K562 (cell line): ENCODE results near the gene ATF6B. TPM values are rescaled to one million over a fixed set of nuclear protein-coding genes. Genes with fewer than 3 reads are reported as not detected.

Source experiments
- CBFA2T3 ChIP-seq: fragments of 450-650 bp; IDR thresholded peaks from 2 replicates; pipeline ENCODE4 v1.6.1; 2017
- CBX1 ChIP-seq: sonication (generic); IDR thresholded peaks from 2 replicates; pipeline ENCODE4 v1.6.1; 2016; ENCODE audit warnings: antibody characterized with exemption, low read depth, mild to moderate bottlenecking
- EGR1 ChIP-seq: fragments of 450-650 bp; conservative IDR thresholded peaks from 2 replicates; pipeline ENCODE4 v1.6.1; 2017; ENCODE audit warnings: mild to moderate bottlenecking
- GABPB1 ChIP-seq: sonication (generic); formaldehyde crosslinking; IDR thresholded peaks from 2 replicates; pipeline ENCODE4 v1.8.0; 2022; ENCODE audit warnings: mild to moderate bottlenecking, missing genetic modification reagents
- HMGN3 ChIP-seq: IDR thresholded peaks from 2 replicates; pipeline ENCODE4 v1.6.1; 2011; ENCODE audit warnings: borderline replicate concordance, low read depth, mild to moderate bottlenecking, mixed read lengths, low read length; ENCODE audit not compliant: insufficient read length; ENCODE audit errors: extremely low read depth
- KDM1A ChIP-seq, 2 experiments: fragments of 450-650 bp; IDR thresholded peaks; 2 replicates each; pipeline ENCODE4 v1.6.1; 2016; ENCODE audit warnings: mild to moderate bottlenecking in 2 of 2
- MCM2 ChIP-seq: fragments of 450-650 bp; IDR thresholded peaks from 2 replicates; pipeline ENCODE4 v1.6.1; 2017; ENCODE audit warnings: low read depth, mild to moderate bottlenecking
- NELFE ChIP-seq: IDR thresholded peaks from 2 replicates; pipeline ENCODE4 v1.6.1; 2011; ENCODE audit warnings: mild to moderate bottlenecking; ENCODE audit not compliant: insufficient read depth, insufficient read length
- POLR2AphosphoS5 ChIP-seq: IDR thresholded peaks from 2 replicates; pipeline ENCODE4 v1.6.1; 2011; ENCODE audit warnings: mild to moderate bottlenecking, low read depth, low read length, moderate library complexity; ENCODE audit not compliant: control insufficient read depth, insufficient read depth
- PPARD ChIP-seq: fragments of 250-450 bp; sonication (Bioruptor Pico); IDR thresholded peaks from 2 replicates; pipeline ENCODE4 v1.8.0; 2022; ENCODE audit warnings: inconsistent platforms, mild to moderate bottlenecking, moderate library complexity
- RCOR1 ChIP-seq, 2 experiments: IDR thresholded peaks; 2 replicates each; pipeline ENCODE4 v1.6.1; 2012; ENCODE audit warnings: low read depth in 2 of 2, low read length in 2 of 2, borderline replicate concordance in 1 of 2, improper control_type of control experiment in 1 of 2
- SETDB1 ChIP-seq: IDR thresholded peaks from one replicate; pipeline ENCODE4 v1.6.1; 2012; ENCODE audit warnings: low read length, control low read depth, inconsistent platforms
- TAL1 ChIP-seq: fragments of 450-650 bp; IDR thresholded peaks from 2 replicates; pipeline ENCODE4 v1.6.1; 2016; ENCODE audit warnings: mild to moderate bottlenecking
- ZNF134 ChIP-seq: fragments of 250-450 bp; sonication (Bioruptor Pico); conservative IDR thresholded peaks from 2 replicates; pipeline ENCODE4 v1.4.0; 2020
- ZNF316 ChIP-seq: fragments of 450-650 bp; IDR thresholded peaks from 2 replicates; pipeline ENCODE4 v1.6.1; 2016
- ZNF561 ChIP-seq: fragments of 450-650 bp; formaldehyde crosslinking; conservative IDR thresholded peaks from 2 replicates; pipeline ENCODE4 v1.4.0; 2020; ENCODE audit warnings: mild to moderate bottlenecking, moderate library complexity
- ZSCAN29 ChIP-seq: fragments of 450-650 bp; IDR thresholded peaks from 2 replicates; pipeline ENCODE4 v1.6.1; 2017
- polyA plus RNA-seq, 8 experiments: library from polyadenylated mRNA; depleted of rRNA in 4 of 8; stranded (reverse) in 5 of 8; unstranded in 3 of 8; fragments of >200 nt; fragmentation: Nextera tagmentation in 2 of 8; fragmentation: Illumina TruSeq in 1 of 8; extraction: Ambion mirVana in 2 of 8; extraction: Trizol in 1 of 8; gene quantifications; 2 replicates each; pipeline versions ENCODE4 v1.2.1 to v1.2.3, GENCODE V29; 2011 to 2014; ENCODE audit warnings: inconsistent platforms in 1 of 8, missing spikeins in 1 of 8
- total RNA-seq, 7 experiments: library from RNA; depleted of rRNA in 6 of 7; stranded (reverse); fragments of >200 nt in 6 of 7; fragmentation: Illumina TruSeq in 2 of 7; extraction: Trizol in 2 of 7; gene quantifications; 2 replicates each; pipeline versions ENCODE4 v1.2.1 to v1.2.3, GENCODE V29; 2011 to 2021; ENCODE audit warnings: low replicate concordance in 1 of 7
- TF ChIP-seq, protein P1 (sequence below), 2 experiments: fragments of 450-650 bp; formaldehyde crosslinking in 1 of 2; IDR thresholded peaks; 2 replicates each; pipeline versions ENCODE4 v1.4.0 to v1.6.1; 2014 to 2020; ENCODE audit warnings: mild to moderate bottlenecking in 2 of 2, borderline replicate concordance in 1 of 2, low read depth in 1 of 2
- TF ChIP-seq, protein P2 (sequence below): fragments of 250-450 bp; sonication (Bioruptor Pico); IDR thresholded peaks from 2 replicates; pipeline ENCODE4 v1.8.0; 2021; ENCODE audit warnings: borderline replicate concordance, mild to moderate bottlenecking, moderate library complexity; ENCODE audit not compliant: poor library complexity, severe bottlenecking

The ATF6B gene
- total and polyA plus RNA-seq, 9 of the 15 experiments (the other 6 are each of a cell fraction or from before 2014, with no cell fraction given), result 20.7 to 131 (median 31.7) TPM

DNA sequence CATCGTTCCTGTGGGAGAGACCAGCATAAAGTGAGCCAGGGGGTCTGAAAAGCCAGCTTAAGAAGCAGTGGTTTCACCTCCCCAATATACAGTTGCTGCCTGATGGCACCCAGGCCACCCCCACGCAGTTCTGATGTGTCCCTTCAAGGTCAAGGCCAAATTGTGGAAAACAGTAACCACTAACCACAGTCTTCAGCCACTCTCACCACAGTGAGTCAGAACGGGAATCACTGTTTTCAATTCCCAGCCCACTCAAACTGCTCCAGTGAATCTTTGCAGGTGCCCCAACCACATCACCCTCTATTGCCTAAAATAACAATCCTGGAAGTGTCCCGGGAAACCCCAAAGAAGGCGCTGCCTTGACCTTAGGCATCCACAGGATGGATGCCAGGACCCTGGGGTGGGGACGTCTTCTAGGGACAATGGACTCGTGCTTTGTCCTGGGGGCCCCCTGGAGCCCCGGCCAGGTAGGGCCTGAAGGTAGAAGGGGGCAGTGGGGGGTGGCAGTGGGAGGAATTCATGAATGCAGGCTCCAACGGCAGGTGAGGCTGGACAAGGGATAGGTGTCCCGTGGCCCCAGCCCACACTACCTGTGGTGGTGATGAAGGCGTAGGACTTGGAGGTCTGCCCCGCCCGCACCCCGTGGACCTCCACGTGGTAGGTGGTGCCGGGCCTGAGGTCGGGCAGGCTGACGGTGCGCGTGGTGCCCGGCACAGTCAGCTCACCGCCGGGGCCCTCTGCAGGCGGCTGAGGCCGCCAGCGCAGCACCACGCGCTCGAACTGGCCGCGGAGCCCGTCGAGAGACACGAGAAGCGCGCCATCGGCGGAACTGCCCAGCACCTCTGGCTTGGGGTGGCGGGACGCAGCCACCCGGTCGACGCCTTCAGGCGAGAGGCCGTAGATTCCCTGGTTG is 41.1 kb downstream of the ATF6B start (continued):
- TF ChIP-seq RCOR1 (IDR thresholded peaks at IDR 0.05; ENCODE audit: borderline replicate concordance in 1 of 2, low read depth in 2 of 2, low read length in 2 of 2) (peak in 1 of 2 experiments; percentile 88; a peak in 2 of 4 replicates), ZNF561 (CRISPR knock-in tag) (no peak), MCM2 (no peak), ZSCAN29 (no peak), SETDB1 (no peak), CBX1 (no peak), POLR2AphosphoS5 (no peak), ZNF134 (CRISPR knock-in tag) (no peak), GABPB1 (no peak), HMGN3 (no peak), PPARD (no peak), ZNF316 (no peak), EGR1 (peak; percentile 77), KDM1A (IDR thresholded peaks at IDR 0.05) (peak; percentile 96 to 98), CBFA2T3 (peak; percentile 48), NELFE (no peak), TAL1 (no peak)
- TF ChIP-seq, protein P1, sequence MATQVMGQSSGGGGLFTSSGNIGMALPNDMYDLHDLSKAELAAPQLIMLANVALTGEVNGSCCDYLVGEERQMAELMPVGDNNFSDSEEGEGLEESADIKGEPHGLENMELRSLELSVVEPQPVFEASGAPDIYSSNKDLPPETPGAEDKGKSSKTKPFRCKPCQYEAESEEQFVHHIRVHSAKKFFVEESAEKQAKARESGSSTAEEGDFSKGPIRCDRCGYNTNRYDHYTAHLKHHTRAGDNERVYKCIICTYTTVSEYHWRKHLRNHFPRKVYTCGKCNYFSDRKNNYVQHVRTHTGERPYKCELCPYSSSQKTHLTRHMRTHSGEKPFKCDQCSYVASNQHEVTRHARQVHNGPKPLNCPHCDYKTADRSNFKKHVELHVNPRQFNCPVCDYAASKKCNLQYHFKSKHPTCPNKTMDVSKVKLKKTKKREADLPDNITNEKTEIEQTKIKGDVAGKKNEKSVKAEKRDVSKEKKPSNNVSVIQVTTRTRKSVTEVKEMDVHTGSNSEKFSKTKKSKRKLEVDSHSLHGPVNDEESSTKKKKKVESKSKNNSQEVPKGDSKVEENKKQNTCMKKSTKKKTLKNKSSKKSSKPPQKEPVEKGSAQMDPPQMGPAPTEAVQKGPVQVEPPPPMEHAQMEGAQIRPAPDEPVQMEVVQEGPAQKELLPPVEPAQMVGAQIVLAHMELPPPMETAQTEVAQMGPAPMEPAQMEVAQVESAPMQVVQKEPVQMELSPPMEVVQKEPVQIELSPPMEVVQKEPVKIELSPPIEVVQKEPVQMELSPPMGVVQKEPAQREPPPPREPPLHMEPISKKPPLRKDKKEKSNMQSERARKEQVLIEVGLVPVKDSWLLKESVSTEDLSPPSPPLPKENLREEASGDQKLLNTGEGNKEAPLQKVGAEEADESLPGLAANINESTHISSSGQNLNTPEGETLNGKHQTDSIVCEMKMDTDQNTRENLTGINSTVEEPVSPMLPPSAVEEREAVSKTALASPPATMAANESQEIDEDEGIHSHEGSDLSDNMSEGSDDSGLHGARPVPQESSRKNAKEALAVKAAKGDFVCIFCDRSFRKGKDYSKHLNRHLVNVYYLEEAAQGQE (IDR thresholded peaks at IDR 0.05; ENCODE audit: borderline replicate concordance), result no peak
- TF ChIP-seq, protein P1 (CRISPR knock-in tag; IDR thresholded peaks at IDR 0.05; ENCODE audit: low read depth), result no peak
- TF ChIP-seq, protein P2, sequence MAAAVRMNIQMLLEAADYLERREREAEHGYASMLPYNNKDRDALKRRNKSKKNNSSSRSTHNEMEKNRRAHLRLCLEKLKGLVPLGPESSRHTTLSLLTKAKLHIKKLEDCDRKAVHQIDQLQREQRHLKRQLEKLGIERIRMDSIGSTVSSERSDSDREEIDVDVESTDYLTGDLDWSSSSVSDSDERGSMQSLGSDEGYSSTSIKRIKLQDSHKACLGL (CRISPR knock-in tag), result no peak
